GM21717 (cell line): Measurements from ENCODE around the gene PCBP4.

Source experiments
- ATAC-seq: cut with Tn5 transposase; IDR thresholded peaks from one replicate; pipeline ENCODE4 v1.9.1; 2021; ENCODE audit warnings: mild to moderate bottlenecking, moderate library complexity; ENCODE audit not compliant: unreplicated experiment

PCBP4 gene

DNA sequence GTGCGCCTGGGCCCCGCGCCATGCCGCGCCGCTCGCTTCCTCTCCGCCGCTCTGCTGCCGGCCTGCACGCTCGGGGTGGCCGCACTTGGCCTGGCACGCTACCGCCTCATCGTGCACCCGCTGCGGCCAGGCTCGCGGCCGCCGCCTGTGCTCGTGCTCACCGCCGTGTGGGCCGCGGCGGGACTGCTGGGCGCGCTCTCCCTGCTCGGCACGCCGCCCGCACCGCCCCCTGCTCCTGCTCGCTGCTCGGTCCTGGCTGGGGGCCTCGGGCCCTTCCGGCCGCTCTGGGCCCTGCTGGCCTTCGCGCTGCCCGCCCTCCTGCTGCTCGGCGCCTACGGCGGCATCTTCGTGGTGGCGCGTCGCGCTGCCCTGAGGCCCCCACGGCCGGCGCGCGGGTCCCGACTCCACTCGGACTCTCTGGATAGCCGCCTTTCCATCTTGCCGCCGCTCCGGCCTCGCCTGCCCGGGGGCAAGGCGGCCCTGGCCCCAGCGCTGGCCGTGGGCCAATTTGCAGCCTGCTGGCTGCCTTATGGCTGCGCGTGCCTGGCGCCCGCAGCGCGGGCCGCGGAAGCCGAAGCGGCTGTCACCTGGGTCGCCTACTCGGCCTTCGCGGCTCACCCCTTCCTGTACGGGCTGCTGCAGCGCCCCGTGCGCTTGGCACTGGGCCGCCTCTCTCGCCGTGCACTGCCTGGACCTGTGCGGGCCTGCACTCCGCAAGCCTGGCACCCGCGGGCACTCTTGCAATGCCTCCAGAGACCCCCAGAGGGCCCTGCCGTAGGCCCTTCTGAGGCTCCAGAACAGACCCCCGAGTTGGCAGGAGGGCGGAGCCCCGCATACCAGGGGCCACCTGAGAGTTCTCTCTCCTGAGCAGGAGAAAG is 11.1 kb downstream of the PCBP4 start:
- ATAC-seq: no peak

DNA sequence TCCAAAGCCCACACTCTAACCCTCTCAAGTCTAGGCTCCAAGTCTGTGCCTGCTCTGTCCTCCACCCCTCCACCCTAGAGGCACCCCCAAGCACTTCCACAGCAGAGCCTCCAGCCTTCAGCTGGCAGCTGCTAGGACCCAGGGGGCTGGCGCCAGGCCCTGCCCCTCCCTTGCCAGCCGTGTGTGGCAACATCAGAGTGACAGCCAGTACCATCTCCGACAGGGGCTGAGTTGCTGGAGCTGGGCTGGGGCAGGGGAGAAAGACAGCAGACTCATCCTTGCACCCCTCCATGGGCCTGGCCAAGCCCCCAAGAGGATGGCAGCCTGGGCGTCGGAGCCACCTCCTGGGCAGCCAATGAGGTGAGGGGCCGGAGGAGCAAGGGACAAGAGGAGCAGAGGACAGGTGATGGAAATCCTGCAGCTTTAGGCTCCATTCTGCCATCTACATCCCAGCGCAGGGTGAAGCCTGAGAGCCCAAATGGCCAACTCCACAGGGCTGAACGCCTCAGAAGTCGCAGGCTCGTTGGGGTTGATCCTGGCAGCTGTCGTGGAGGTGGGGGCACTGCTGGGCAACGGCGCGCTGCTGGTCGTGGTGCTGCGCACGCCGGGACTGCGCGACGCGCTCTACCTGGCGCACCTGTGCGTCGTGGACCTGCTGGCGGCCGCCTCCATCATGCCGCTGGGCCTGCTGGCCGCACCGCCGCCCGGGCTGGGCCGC is 11.9 kb downstream of the PCBP4 start, which contains the start of gene GPR62:
Gene GPR62, plus strand, starts transcription at position 207 of the 718 bp plus-strand sequence. Its CDS starts 272 bp downstream, at position 479.
- no peak for ATAC-seq

DNA sequence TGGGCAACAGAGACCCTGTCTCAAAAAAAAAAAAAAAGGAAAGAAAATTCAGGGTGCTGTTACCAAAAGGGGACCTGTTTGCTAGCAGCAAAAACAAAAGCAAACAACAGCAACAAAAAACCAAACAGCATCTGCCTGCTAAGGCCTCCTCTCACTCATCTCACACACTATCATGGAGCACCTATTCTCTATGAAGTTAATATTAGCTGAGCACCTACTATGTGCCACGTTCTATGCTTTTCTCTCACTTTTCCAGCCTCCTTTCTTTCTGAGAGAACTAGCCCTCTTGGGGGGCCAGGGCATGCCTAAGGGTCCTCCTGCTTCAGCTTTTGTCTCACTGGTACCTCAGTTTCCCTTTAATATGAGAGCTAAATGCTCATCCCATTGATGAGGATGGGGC is 12.5 kb downstream of the PCBP4 start:
- no peak for ATAC-seq

DNA sequence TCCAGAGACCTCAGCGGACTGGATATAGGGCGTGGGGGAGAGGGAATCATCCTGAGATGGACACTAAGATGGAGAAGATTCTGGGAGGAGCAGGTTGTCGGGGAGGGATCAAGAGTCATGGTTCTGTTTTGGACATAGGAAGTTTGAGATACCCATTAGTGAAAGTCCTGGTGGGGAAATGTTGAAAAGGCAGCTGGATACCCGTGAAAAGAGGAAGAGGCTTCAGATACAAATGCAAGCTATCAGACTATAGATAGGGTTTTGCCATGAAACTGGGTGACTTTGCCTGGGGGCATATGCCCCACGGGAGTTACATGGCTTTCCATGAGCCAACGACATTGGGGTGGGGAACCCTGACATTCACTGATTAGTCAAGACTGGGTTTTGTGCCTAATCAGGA is 13.1 kb downstream of the PCBP4 start:
- no peak for ATAC-seq

DNA sequence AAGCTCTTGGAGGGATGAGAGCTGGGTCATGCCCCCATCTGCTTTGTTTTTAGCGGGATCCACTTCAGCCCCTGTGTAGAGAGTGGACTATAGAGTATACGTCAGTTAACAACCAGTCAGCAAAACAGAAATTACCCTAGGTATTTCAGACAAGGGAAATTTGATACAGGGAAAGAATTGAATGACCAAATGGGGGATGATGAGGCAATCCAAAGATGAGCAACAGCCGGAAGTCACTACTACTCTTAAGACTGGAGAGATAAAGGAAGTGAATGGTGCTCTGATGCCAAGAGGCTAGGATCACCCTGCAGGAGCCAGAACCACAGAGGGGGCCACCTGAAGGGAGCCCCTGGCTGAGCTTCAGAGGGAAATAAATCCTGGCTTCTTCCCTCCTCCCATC is 13.8 kb downstream of the PCBP4 start:
- ATAC-seq: no peak

DNA sequence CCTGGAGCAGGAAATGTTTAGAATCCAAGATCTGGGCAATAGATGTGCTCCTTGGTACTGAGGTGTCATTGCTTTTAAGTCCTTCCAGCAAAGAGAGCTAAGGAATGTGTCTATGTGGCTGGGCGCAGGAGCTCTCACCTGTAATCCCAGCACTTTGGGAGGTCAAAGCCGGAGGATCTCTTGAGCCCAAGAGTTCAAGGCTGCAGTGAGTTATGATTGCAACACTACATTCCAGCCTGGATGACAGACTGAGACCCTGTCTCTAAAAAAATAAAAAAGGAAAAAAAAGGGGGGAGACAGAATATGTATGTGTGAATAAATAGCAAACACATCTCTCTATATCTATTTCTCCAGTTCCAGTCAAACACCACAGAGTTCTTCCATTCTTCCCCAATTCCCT is 16.4 kb downstream of the PCBP4 start:
- no peak for ATAC-seq

DNA sequence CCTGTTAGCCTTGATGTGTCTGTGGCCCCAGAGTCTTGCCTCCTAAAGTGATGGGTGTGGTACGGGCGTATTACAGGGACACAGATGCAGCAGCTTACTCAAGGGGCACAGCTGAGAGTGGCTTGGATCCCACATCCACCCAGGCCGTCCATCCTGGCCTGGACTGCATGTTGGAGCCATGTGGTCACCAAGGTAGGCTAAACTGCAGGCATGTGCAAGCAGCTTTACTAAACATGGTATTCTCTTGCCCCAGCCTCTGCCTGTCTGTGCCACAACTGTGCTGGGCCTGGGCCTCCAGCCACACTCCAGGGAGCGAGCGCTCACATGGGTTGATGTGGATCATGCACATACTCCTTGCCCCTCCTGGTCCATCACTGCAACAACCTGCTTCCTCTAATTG is 18.1 kb downstream of the PCBP4 start:
- no peak for ATAC-seq

DNA sequence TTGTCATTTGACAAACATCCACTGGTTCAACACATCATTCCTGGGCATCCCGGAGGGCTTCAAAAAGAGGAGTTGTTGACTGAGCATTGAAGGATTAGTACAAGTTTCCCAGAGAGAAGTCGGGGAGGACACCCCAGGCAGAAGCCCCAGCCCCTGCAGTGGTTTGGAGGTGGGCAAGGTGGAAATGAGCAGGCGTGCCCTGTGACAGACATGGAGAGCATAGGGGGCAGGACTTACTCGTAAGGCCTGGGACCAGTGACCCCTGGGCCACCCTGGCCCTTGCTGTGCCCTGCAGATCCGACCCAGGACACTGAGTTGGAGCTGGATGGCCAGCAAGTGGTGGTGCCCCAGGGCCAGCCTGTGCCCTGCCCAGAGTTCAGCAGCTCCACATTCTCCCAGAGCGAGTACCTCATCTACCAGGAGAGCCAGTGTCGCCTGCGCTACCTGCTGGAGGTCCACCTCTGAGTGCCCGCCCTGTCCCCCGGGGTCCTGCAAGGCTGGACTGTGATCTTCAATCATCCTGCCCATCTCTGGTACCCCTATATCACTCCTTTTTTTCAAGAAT is 19.2 kb downstream of the PCBP4 start:
- ATAC-seq: no peak

DNA sequence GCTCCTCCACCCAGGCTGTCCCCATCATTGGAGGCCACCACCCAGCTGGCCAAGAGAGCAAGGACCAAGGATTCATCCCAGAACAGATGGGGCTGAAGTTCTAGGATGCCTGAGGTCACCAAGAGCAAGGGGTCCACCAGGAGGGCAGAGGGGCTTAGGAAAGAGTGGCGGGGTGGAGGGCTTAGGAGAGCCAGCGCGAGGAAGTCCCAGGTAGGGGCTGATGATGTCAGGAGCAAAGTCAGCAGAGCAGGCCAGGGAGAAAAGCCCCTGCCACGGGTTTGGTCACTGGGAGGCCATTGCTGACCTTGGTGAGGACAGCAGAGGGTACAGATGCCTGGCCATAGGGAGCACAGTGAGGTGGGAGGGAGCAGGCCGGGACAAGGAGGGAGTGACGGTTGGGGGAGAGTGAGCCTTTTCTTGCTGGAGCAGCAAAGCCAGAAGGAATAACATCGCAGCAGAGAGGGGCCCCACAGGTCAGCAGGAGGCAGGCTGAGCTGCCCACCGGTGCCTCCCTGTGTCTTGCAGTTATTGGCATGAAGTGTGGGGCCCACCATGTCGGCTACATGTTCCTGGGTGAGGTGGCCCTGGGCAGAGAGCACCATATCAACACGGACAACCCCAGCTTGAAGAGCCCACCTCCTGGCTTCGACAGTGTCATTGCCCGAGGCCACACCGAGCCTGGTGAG is 19.9 kb downstream of the PCBP4 start:
- no peak for ATAC-seq

DNA sequence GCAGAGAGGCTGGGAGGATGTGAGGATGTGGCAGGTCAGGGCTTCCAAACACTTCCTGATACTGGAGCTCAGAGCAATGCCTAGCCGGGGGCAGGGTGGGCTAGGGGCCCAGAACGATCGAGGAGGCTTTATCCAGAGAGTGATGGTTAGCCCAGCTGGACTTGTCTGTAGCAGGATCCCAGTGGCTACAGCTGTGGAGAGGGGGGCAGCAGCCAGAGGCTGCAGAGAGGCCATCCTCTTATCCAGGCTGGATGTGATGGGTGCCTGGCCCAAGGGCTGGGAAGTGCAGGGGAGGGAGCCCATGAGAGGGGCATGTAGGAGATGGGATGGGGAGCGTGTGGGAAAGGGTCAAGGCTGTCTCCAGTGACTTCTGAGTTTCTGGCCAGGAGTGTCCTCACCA is 20.5 kb downstream of the PCBP4 start:
- no peak for ATAC-seq

DNA sequence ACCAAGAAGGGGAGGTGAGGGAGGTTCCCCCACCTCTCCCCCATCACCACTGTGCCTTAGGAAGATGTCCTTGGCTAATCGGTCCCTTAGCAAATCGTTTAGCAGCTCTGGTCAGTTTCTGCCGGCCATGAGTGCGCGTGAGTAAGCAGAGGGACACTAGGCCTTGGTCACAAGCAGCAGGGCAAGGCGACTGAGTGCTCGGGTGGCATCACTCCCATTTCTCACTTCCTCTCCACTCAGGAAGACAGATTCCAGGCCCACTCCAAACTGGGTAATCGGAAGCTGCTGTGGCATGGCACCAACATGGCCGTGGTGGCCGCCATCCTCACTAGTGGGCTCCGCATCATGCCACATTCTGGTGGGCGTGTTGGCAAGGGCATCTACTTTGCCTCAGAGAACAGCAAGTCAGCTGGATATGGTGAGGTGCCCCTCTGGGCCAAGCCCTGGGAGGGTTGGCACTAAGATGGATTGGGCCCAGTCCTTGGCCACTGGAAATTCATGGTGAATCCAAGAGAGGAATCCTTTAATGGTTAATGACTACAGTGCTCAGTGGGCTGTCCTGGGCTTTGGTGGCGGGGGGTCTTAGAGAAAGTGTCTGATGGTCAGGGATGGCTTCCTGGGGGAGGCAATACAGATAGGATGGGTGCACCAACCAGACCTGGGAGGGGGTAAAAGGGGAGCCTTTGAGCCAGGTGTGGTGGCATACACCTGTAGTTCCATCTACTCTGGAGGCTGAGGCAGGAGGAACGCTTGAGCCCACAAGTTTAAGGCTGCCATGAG is 21.1 kb downstream of the PCBP4 start:
- ATAC-seq: no peak

DNA sequence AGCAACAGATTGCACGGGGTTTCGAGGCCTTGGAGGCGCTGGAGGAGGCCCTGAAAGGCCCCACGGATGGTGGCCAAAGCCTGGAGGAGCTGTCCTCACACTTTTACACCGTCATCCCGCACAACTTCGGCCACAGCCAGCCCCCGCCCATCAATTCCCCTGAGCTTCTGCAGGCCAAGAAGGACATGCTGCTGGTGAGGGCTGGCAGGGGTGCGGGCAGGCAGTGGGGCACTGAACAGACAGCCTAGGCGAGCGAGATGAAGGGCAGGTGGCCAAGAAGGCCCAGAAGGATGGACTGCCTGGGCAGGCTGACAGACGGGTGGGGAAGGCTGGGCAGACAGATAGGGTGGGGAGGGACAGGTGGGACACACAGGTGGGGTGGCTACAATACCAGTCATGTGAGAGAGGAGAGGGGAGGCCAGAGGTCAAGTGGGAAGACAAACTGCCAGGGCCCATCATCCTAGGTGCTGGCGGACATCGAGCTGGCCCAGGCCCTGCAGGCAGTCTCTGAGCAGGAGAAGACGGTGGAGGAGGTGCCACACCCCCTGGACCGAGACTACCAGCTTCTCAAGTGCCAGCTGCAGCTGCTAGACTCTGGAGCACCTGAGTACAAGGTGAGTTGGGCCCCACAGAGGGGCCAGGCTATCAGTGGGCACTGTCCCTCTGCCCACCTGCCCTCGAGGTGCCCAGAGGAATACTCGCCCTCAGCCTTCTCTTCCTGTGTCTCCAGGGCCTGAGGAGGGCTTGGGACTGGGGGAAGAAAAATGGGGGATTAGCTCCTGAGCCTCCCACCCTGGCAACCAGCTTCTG is 22.0 kb downstream of the PCBP4 start:
- ATAC-seq: no peak

DNA sequence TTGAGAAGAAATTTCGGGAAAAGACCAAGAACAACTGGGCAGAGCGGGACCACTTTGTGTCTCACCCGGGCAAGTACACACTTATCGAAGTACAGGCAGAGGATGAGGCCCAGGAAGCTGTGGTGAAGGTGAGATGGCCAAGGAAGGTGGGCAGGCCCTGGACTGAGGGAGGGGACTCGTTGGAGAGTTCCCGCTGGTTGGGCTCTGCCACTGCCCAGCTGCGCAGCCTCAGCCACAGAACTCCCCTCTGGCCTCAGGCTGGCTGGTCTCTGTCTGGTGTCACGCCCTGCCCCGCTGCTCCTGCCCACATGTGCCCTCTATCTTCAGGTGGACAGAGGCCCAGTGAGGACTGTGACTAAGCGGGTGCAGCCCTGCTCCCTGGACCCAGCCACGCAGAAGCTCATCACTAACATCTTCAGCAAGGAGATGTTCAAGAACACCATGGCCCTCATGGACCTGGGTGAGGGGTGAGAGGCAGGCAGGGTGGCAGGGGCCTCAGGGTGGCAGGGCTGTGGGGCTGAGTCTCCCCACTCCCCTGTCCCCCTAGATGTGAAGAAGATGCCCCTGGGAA is 22.7 kb downstream of the PCBP4 start:
- ATAC-seq: no peak

DNA sequence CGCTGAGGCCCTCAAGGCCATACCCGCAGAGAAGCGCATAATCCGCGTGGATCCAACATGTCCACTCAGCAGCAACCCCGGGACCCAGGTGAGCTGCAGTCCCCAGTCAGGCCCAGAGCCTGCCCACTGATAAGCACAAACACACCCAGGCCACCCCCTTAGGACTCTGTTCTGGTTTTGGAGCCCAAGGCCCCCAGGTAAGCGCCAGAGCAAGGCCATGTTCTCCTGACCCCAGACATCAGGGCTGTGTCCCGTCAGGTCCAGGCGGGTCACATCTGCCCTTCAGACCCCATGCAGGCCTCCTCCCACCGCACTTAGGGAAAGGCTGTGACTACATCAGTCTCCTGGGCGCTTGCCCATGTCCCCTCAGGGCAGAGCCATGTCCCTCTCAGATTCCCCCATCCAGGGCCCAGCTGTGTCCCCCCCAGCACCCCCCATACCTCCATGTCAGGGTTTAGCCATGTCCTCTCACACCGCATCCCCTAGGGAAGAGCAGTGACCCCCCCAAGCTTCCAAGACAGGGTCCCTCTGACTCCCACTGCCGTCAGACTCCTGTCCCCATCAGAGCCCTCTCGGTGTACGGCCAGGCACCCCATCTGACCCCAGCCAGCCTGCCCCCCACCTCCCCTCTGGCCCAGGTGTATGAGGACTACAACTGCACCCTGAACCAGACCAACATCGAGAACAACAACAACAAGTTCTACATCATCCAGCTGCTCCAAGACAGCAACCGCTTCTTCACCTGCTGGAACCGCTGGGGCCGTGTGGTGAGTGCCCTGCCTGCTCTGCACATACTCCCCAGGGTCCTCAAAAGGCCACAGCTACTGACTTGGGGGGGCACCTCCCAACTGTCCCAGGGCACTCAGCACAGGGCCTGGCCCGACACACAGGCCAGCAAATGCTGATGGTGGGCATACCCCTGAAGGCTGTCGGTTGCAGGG is 23.5 kb downstream of the PCBP4 start:
- ATAC-seq: no peak

DNA sequence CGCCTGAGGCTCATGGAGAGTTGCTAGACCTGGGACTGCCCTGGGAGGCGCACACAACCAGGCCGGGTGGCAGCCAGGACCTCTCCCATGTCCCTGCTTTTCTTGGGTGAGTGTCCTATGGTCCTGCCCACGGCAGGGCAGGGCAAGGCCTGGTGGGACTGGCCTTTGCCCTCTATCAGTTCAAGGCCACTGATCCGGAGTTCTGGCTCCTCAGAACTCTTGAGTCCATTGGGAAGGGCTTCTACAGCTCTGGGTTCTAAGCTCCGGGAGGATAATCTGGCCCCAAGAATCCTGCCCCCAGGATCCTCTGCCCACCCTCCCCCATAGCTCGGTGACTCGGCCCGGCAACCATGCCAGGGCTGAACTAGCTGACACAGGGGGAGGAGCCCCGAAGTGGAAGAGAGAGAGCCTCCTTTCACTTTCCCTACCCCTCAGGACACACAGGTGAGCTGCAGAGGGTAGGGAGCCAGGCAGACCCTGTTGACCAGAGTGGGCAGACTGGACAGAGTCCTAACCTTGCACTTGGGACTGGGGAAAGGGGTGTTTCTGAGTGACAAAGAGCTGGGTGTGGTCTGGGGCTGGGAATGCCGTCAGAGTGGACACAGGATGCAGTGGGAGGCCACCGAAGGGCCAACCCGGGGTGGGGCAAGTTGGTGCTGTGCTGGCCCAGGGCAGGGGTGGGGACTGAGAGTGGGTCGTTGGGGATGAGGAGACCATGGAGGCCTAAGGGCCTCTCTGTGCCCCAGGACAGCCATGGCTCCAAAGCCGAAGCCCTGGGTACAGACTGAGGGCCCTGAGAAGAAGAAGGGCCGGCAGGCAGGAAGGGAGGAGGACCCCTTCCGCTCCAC is 24.4 kb downstream of the PCBP4 start:
- no peak for ATAC-seq

DNA sequence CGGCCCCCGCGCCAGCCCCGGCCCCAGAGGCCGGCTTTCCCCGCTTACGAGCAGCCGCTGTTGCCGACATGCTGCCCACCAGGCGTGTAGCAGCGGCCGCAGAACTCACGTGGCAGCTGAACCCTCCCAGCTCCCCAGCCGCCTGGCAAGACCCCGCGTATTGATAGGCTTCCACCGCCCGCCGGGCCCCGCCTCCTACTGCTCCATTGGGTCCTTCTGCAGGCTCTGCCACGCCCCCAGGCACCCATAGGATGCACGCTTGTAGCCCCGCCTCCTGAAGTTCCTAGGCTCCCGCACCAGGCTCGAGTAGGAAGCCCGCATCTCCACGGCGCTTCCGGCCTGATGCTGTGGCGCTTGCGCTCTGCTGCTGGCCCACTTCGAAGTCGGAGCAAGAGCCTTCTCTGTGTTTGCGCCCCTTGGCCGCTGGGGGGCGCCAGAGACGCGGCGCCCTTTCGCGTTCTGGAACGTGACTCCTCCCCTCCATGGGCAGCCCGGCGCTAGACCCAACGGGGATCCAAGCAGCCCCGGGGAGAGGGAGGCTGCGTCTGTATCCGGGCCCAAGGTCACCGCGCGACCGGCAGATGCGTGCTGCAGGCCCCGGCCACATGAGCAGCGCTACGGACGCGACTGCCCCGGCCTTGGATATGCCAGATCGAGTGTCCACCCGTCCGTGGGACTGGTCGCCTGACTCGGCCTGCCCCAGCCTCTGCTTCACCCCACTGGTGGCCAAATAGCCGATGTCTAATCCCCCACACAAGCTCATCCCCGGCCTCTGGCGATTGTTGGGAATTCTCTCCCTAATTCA is 25.3 kb downstream of the PCBP4 start, which contains the start of the genes PARP3 and RRP9:
Gene PARP3, plus strand, starts transcription at position 566 of the 805 bp plus-strand sequence. CDS start 993 bp downstream, outside the sequence.
Gene RRP9, minus strand, starts transcription at position 107 of the 805 bp plus-strand sequence. Its CDS starts 37 bp downstream, at position 70.
- peak; percentile 87 for ATAC-seq
